SK-N-SH treated with all-trans-retinoic acid at 6 μM for 48 hours (cell line): ENCODE measurements around the gene ANKRD18A.
A peak's percentile ranks its signal among the peaks of the same experiment; 100 is the strongest.
"Not testable (repeated sequence)": the region's sequence is repeated elsewhere in the genome, so short reads cannot be mapped to it uniquely, and the experiment has no call there.

Source experiments
- ATAC-seq: fragments of 200-7000 bp; cut with Tn5 transposase; 3 replicates; pipeline ENCODE4 v1.9.1; 2020; ENCODE audit warnings: mild to moderate bottlenecking, moderate library complexity
- ARNTL ChIP-seq: fragments of 450-650 bp; formaldehyde crosslinking; IDR thresholded peaks from 2 replicates; pipeline ENCODE4 v1.5.0; 2020; ENCODE audit warnings: low read depth, mild to moderate bottlenecking, moderate library complexity, borderline replicate concordance
- ESRRG ChIP-seq: fragments of 250-450 bp; sonication (Bioruptor Pico); IDR thresholded peaks from 2 replicates; pipeline ENCODE4 v1.6.1; 2021; ENCODE audit warnings: mild to moderate bottlenecking
- GLIS3 ChIP-seq: fragments of 250-450 bp; sonication (Bioruptor Pico); IDR thresholded peaks from 2 replicates; pipeline ENCODE4 v1.5.0; 2020; ENCODE audit warnings: mild to moderate bottlenecking, moderate library complexity
- ISL1 ChIP-seq: fragments of 250-450 bp; sonication (Bioruptor Pico); IDR thresholded peaks from 2 replicates; pipeline ENCODE4 v2.1.2; 2022; ENCODE audit warnings: mild to moderate bottlenecking, moderate library complexity
- POU6F1 ChIP-seq: fragments of 250-450 bp; sonication (Bioruptor Pico); IDR thresholded peaks from 2 replicates; pipeline ENCODE4 v1.8.0; 2021; ENCODE audit warnings: low read depth, mild to moderate bottlenecking, moderate library complexity, borderline replicate concordance
- RARB ChIP-seq: fragments of 250-450 bp; sonication (Bioruptor Pico); IDR thresholded peaks from 2 replicates; pipeline ENCODE4 v1.8.0; 2021; ENCODE audit warnings: mild to moderate bottlenecking, moderate library complexity
- SNAI2 ChIP-seq: fragments of 250-450 bp; sonication (Bioruptor Pico); IDR thresholded peaks from 2 replicates; pipeline ENCODE4 v1.5.0; 2020; ENCODE audit warnings: mild to moderate bottlenecking, moderate library complexity

Gene ANKRD18A

GRCh38 chr9:38619556-38620447, 594 bp downstream of the ANKRD18A start (continued):
- TF ChIP-seq POU6F1 (CRISPR knock-in tag) (no peak), GLIS3 (no peak), SNAI2 (no peak), RARB (CRISPR knock-in tag) (no peak), ESRRG (no peak), ARNTL (CRISPR knock-in tag) (no peak)

GRCh38 chr9:38598029-38598745, 22.2 kb downstream of the ANKRD18A start:
- TF ChIP-seq ISL1 (CRISPR knock-in tag), result 0 out of 2 replicates have a peak, but pooled peaks have one; percentile 10
- not testable (repeated sequence) for ATAC-seq

GRCh38 chr9:38595117-38595516, 25.3 kb downstream of the ANKRD18A start:
- not testable (repeated sequence) for ATAC-seq

GRCh38 chr9:38591346-38592063, 28.9 kb downstream of the ANKRD18A start:
- not testable (repeated sequence) for ATAC-seq

- ATAC-seq, result not testable (repeated sequence)
Observed at GRCh38 chr9:38583765-38584164, 36.6 kb downstream of the ANKRD18A start.

GRCh38 chr9:38580112-38580511, 40.3 kb downstream of the ANKRD18A start:
- not testable (repeated sequence) for ATAC-seq

GRCh38 chr9:38576181-38576580, 44.2 kb downstream of the ANKRD18A start:
- ATAC-seq, result not testable (repeated sequence)

GRCh38 chr9:38566048-38566447, 54.3 kb downstream of the ANKRD18A start:
- ATAC-seq, result not testable (repeated sequence)

GRCh38 chr9:38565178-38565577, 55.2 kb downstream of the ANKRD18A start:
- ATAC-seq, result not testable (repeated sequence)

- not testable (repeated sequence) for ATAC-seq
Observed at GRCh38 chr9:38563911-38564310, 56.5 kb downstream of the ANKRD18A start.

GRCh38 chr9:38561134-38561533, 59.3 kb downstream of the ANKRD18A start:
- ATAC-seq, result not testable (repeated sequence)

GRCh38 chr9:38559172-38559571, 61.2 kb downstream of the ANKRD18A start:
- ATAC-seq, result not testable (repeated sequence)

GRCh38 chr9:38557746-38558145, 62.6 kb downstream of the ANKRD18A start:
- ATAC-seq, result not testable (repeated sequence)

GRCh38 chr9:38554966-38555365, 65.4 kb downstream of the ANKRD18A start:
- not testable (repeated sequence) for ATAC-seq

GRCh38 chr9:38553019-38553418, 67.4 kb downstream of the ANKRD18A start:
- not testable (repeated sequence) for ATAC-seq

- ATAC-seq, result not testable (repeated sequence)
Observed at GRCh38 chr9:38546497-38547163, 73.8 kb downstream of the ANKRD18A start.

- ATAC-seq, result not testable (repeated sequence)
Observed at GRCh38 chr9:38540535-38540934, 79.9 kb downstream of the ANKRD18A start.
